ENCODE measurements around the gene LARP1B. TPM values are rescaled to one million over a fixed set of nuclear protein-coding genes. Genes with fewer than 3 reads are reported as not detected.
"Not testable (repeated sequence)": the region's sequence is repeated elsewhere in the genome, so short reads cannot be mapped to it uniquely, and the experiment has no call there.

Gene LARP1B
- total and polyA plus RNA-seq, 11 donors, result 12.8 to 31.3 (median 18.0) TPM

DNA sequence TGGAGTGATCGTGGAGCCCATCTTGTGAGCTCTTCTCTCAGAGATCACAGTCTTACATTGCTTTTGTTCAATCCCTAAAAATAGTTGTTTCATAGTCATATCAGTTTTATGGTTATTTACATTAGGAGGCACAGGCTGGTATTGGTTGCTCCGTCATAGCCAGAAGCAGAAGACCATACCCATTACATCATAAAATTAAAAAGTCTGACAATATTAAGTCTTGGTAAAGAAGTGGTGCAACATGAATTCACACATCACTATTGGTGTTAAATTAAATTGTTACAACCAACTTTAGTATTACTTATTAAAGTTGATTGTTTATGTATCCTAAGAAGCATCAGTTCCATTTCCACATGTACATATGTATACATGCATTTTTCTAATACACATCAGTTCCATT is 84.6 kb downstream of the LARP1B start:
- 91 to 98% (median 97%) methylated on average over 2 of the region's 2 CpGs for WGBS, 4 donors
- DNase-seq, result no peak
- peaks cover 0 to 6% (median 0%) of the 10 kb centered on the region in 9 donors for H3K36me3 ChIP-seq
- H3K4me1 ChIP-seq, result no peaks in the 10 kb centered on the region
- peaks cover 0 to 18% (median 4%) of the 10 kb centered on the region in 12 donors for H3K9me3 ChIP-seq
- TF ChIP-seq CTCF (IDR thresholded peaks at IDR 0.05), result no peak
- TF ChIP-seq POLR2A (IDR thresholded peaks at IDR 0.05), result no peak
- H3K27me3 ChIP-seq, result no peaks in the 10 kb centered on the region
- intact Hi-C loops (cut with DNase I), result no loop called here
- no peak overlapping the region for H3K4me3 ChIP-seq
- no peak overlapping the region for H3K27ac ChIP-seq
- no peak for ATAC-seq

DNA sequence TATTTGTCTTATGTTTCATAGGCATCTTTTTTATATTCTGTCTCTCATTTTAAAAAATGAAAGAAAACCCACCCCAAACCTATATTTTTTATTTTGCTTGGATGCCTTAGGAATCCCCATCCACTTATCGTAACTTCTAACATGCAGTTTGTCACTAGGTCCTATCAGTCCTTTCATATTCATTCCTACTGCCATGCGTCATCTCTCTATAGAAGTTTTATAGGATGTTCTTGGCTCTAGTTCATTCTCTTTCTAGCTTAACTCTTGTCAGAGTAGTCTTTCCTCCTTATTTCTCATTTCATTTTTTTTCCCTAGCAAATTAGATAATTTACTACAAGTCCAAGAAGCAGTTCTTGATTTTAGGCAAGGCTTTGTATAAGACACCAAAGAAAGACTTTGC is 92.7 kb downstream of the LARP1B start:
- Histone ChIP-seq H3K36me3 (peaks cover 0 to 6% (median 0%) of the 10 kb centered on the region in 9 donors), H3K27me3 (no peaks in the 10 kb centered on the region), H3K9me3 (peaks cover 0 to 7% (median 0%) of the 10 kb centered on the region in 12 donors), H3K27ac (no peak overlapping the region), H3K4me1 (peaks cover 0 to 9% (median 0%) of the 10 kb centered on the region in 12 donors), H3K4me3 (no peak overlapping the region)
- 91 to 98% (median 96%) methylated on average over 2 of the region's 2 CpGs for WGBS, 4 donors
- DNase-seq (no peak), ATAC-seq (no peak)
- intact Hi-C loops (cut with DNase I), result no loop called here
- TF ChIP-seq POLR2A (IDR thresholded peaks at IDR 0.05) (no peak), CTCF (IDR thresholded peaks at IDR 0.05) (no peak)

DNA sequence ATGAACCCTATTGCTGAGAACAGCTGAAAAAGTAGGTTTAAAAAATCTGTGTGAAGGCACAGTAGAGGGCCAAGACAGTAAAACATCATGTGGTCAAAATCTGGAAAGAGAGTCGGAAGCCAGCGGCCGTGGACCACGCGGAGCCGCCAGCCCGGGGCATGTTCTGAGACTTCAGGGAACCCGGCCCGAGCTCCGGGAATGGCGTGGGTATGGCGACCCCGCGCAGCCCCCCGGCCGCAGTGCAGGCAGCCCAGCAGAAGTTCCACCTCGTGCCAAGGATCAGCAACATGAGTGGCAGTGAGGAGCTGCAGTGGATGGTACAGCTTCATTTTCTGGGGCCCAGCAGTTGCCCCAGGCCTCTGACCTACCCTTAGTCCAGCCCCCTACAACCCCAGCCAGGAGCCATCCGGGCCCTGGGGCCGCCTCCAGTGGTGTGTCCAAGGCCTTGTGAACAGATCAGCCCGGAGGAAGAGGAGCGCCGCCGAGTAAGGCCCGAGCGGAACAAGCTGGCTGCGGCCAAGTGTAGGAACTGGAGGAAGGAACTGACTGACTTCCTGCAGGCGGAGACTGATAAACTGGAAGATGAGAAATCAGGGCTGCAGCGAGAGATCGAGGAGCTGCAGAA is 94.2 kb downstream of the LARP1B start:
- H3K9me3 ChIP-seq, result peaks cover 0 to 7% (median 0%) of the 10 kb centered on the region in 12 donors
- H3K4me3 ChIP-seq, result no peak overlapping the region
- 83 to 93% (median 89%) methylated on average over 29 of the region's 29 CpGs for WGBS, 4 donors
- no peak for TF ChIP-seq CTCF (IDR thresholded peaks at IDR 0.05)
- TF ChIP-seq POLR2A (IDR thresholded peaks at IDR 0.05), result no peak
- peak; percentile 37 to 61 (median 54) for DNase-seq
- peak; percentile 51 to 97 (median 82) for ATAC-seq
- peaks cover 0 to 6% (median 0%) of the 10 kb centered on the region in 9 donors for H3K36me3 ChIP-seq
- intact Hi-C loops (cut with DNase I), result no loop called here
- H3K4me1 ChIP-seq, result peaks cover 0 to 9% (median 0%) of the 10 kb centered on the region in 12 donors
- H3K27me3 ChIP-seq, result no peaks in the 10 kb centered on the region
- H3K27ac ChIP-seq, result peak overlapping the region in 4 of 12 donors; percentile 23 to 36 (median 31)

DNA sequence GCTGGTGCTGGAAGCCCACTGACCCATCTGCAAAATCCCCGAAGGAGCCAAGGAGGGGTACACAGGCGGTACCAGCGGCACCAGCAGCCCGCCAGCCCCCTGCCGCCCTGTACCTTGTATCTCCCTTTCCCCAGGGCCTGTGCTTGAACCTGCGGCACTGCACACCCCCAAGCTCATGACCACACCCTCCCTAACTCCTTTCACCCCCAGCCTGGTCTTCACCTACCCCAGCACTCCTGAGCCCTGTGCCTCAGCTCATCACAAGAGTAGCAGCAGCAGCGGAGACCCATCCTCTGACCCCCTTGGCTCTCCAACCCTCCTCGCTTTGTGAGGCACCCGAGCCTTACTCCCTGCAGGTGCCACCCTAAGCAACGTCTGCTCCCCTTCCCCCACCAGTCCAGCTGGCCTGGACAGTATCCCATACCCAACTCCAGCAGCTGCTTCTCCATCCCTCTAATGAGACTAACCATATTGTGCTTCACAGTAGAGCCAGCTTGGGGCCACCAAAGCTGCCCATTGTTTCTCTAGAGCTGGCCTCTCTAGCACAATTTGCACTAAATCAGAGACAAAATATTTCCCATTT is 94.9 kb downstream of the LARP1B start:
- WGBS, 4 donors, result 85 to 97% (median 92%) methylated on average over 10 of the region's 10 CpGs
- Histone ChIP-seq H3K4me3 (no peak overlapping the region), H3K27me3 (no peaks in the 10 kb centered on the region), H3K27ac (peak overlapping the region in 3 of 12 donors; percentile 15 to 30 (median 23)), H3K36me3 (peaks cover 0 to 6% (median 0%) of the 10 kb centered on the region in 9 donors), H3K4me1 (peaks cover 0 to 12% (median 0%) of the 10 kb centered on the region in 12 donors), H3K9me3 (peaks cover 0 to 7% (median 0%) of the 10 kb centered on the region in 12 donors)
- ATAC-seq, result peak in 1 of 4 donors; percentile 59
- intact Hi-C loops (cut with DNase I), result no loop called here
- DNase-seq, result no peak
- TF ChIP-seq POLR2A (IDR thresholded peaks at IDR 0.05) (no peak), CTCF (IDR thresholded peaks at IDR 0.05) (no peak)

GRCh38 chr4:128156472-128156871 is 95.4 kb downstream of the LARP1B start:
- 98 to 100% (median 100%) methylated on average over 3 of the region's 3 CpGs for WGBS, 4 donors
- H3K27me3 ChIP-seq; H3K36me3 ChIP-seq; DNase-seq; H3K4me3 ChIP-seq; intact Hi-C loops (cut with DNase I); H3K9me3 ChIP-seq; H3K27ac ChIP-seq; ATAC-seq: not testable (repeated sequence)
- H3K4me1 ChIP-seq, result peaks cover 0 to 12% (median 0%) of the 10 kb centered on the region in 12 donors

All from heart left ventricle (tissue), 16 donors.